Pancreas (tissue), 10 donors: ENCODE results near the gene CD63. TPM values are rescaled to one million over a fixed set of nuclear protein-coding genes. Genes with fewer than 3 reads are reported as not detected.

ENCODE experiments used
- ATAC-seq, 4 donors: fragments of 200-7000 bp; cut with Tn5 transposase; one replicate each; pipeline versions ENCODE4 v1.8.0 to v1.9.1; 2020; ENCODE audit warnings: mild to moderate bottlenecking in 4 of 4, moderate library complexity in 4 of 4
- DNase-seq, 6 donors: peaks; one replicate each; pipeline ENCODE4 v3.0.0-alpha.2; 2020
- FAIRE-seq: peaks from 2 replicates; lab custom pipeline; 2012; peaks lifted over from hg19 to GRCh38; lab: Jason Lieb, UNC
- H3K27ac ChIP-seq, 4 donors: fragments of 200-600 bp; sonication (generic); 1 replicate in 3 of 4; 2 replicates in 1 of 4; pipeline versions ENCODE4 v1.5.0 to v1.8.0; 2020
- H3K27me3 ChIP-seq, 4 donors: fragments of 200-600 bp; one replicate each; pipeline ENCODE4 v1.8.0; 2021
- H3K36me3 ChIP-seq, 3 donors: fragments of 200-600 bp; sonication (generic) in 1 of 3; one replicate each; pipeline versions ENCODE4 v1.5.0 to v1.8.0; 2020 to 2021
- H3K4me1 ChIP-seq, 3 donors: fragments of 200-600 bp; one replicate each; pipeline ENCODE4 v1.8.0; 2021
- H3K4me3 ChIP-seq, 4 donors: fragments of 200-600 bp; sonication (generic) in 2 of 4; one replicate each; pipeline versions ENCODE4 v1.5.0 to v1.8.0; 2020 to 2021
- H3K9me3 ChIP-seq, 4 donors: fragments of 200-600 bp; one replicate each; pipeline ENCODE4 v1.8.0; 2021
- WGBS, 2 donors: extraction: QIAGEN DNeasy Blood & Tissue Kit; methylation state at CpG; one replicate each; pipeline ENCODE4 v1.1.7; 2013; 5-methylcytosine and 5-hydroxymethylcytosine counted together
- intact Hi-C, 3 donors: fragments of 100-400 bp; cut with DNase I; formaldehyde crosslinking; loops; one replicate each; pipeline versions ENCODE4 v1.11.1 to v1.14.2; 2022
- polyA plus RNA-seq, 2 donors: library from polyadenylated mRNA; stranded (reverse); fragments of 200-250 nt; gene quantifications; one replicate each; pipeline ENCODE4 v1.2.3, GENCODE V29; 2013
- total RNA-seq, 6 donors: library from RNA; stranded (reverse); fragmentation: NEBNext Ultra II Directional in 4 of 6; extraction: Animal tissue kit (Norgen Biotek cat#: 25700) in 4 of 6; gene quantifications; one replicate each; pipeline versions ENCODE4 v1.2.1 to v1.2.4, GENCODE V29; 2021 to 2023
- TF ChIP-seq, protein P1 (sequence below), 4 donors: fragments of 200-600 bp; sonication (generic) in 3 of 4; IDR thresholded peaks; one replicate each; pipeline versions ENCODE4 v1.5.0 to v1.8.0; 2021; ENCODE audit warnings: antibody characterized with exemption in 4 of 4
- donor health status: healthy with polysubstance abuse.
- donor health status: DM: no; HTN: no; CAD: no; lungs with moderate emphysema.
- donor health status: DM: no; HTN: no; CAD: no.
- donor health status: control.
- donor health status: control.
- donor health status: Bipolar disorder and iron deficiency.
- donor health status: DM: yes; HTN: yes; CAD: no.
- donor health status: DM: no; HTN: no; CAD: no.
- donor health status: DM: no; HTN: no; CAD: no.
- donor health status: DM: yes; HTN: yes; CAD: no.

CD63 gene
- total and polyA plus RNA-seq, 8 donors: 433 to 717 (median 578) TPM

DNA sequence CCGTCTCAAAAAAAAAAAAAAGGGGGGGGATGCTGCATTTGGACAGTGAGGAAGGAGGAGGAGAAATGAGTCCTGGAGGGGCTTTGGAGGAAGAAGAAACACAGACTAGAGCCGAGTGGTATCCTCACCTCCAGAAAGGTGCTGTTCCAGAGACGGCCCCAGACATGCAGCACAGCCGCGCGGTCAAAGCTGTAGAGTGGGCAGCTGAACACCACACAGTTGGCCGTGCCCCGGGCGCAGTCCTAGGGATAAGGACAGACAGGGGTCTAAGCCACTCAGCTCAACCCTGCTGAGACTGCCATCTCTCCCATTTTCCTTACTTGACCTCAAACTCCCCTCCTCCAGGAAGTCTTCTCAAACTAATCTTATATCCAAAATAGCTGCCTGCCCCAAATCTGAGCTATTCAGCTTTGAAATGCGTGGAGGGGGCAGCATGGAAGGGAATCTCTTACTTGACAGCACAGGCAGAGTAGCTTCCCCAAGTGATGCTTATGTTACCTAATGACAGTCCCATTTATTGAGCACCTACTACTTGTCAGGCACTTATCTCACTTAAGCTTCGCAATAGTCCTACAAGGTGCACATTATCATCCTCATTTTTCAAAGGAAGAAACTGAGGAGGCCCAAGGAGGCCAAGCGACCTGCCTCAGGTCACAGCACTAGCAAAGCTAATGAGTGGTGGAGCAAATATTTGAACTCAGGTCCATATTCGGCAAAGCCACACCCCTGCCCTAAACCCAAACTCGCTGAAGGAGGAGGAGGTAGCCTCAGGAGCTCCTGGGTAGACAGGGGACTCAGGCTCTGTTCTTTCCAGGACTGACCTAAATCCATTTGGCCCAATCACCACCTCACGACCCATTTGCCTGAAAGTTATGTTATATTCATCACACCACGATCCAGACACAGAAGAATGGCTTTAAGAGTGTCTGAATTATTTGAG lies 39.8 kb downstream of the CD63 start:
- no peaks in the 10 kb centered on the region for H3K4me1 ChIP-seq
- H3K27ac ChIP-seq: no peak overlapping the region
- no peak overlapping the region for H3K4me3 ChIP-seq
- DNase-seq: peak in 1 of 6 donors; percentile 43
- H3K9me3 ChIP-seq: no peaks in the 10 kb centered on the region
- intact Hi-C loops: no loop called here
- ATAC-seq: no peak
- FAIRE-seq: no peak
- TF ChIP-seq, protein P1, sequence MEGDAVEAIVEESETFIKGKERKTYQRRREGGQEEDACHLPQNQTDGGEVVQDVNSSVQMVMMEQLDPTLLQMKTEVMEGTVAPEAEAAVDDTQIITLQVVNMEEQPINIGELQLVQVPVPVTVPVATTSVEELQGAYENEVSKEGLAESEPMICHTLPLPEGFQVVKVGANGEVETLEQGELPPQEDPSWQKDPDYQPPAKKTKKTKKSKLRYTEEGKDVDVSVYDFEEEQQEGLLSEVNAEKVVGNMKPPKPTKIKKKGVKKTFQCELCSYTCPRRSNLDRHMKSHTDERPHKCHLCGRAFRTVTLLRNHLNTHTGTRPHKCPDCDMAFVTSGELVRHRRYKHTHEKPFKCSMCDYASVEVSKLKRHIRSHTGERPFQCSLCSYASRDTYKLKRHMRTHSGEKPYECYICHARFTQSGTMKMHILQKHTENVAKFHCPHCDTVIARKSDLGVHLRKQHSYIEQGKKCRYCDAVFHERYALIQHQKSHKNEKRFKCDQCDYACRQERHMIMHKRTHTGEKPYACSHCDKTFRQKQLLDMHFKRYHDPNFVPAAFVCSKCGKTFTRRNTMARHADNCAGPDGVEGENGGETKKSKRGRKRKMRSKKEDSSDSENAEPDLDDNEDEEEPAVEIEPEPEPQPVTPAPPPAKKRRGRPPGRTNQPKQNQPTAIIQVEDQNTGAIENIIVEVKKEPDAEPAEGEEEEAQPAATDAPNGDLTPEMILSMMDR (IDR thresholded peaks at IDR 0.05): no peak
- WGBS, 2 donors: 85 to 90% methylated on average over 16 of the region's 16 CpGs
- no peaks in the 10 kb centered on the region for H3K27me3 ChIP-seq
- no peaks in the 10 kb centered on the region for H3K36me3 ChIP-seq

DNA sequence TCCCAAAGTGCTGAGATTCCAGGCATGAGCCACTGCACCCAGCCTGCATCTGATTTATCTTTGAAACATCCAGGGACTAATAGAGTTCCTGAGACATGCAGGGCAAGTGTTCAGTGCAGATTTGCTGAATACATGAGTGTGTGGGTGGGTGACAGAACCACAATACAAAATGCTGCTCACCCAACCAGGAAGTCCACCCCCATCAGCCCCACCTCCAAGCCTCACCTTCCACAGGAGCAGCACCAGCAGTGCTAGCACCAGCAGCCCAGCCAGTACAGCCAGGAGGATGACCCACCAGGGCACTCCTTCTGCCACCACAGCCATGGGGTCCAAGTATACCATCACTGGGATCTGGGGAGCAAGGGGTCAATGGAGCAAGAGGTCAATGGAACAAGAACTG lies 41.1 kb downstream of the CD63 start:
- H3K27me3 ChIP-seq: no peaks in the 10 kb centered on the region
- TF ChIP-seq, protein P1 (IDR thresholded peaks at IDR 0.05): no peak
- H3K36me3 ChIP-seq: no peaks in the 10 kb centered on the region
- intact Hi-C loops: no loop called here
- H3K4me3 ChIP-seq: no peak overlapping the region
- FAIRE-seq: no peak
- peak in 1 of 6 donors; percentile 26 for DNase-seq
- no peaks in the 10 kb centered on the region for H3K9me3 ChIP-seq
- H3K4me1 ChIP-seq: no peaks in the 10 kb centered on the region
- no peak for ATAC-seq
- no peak overlapping the region for H3K27ac ChIP-seq

DNA sequence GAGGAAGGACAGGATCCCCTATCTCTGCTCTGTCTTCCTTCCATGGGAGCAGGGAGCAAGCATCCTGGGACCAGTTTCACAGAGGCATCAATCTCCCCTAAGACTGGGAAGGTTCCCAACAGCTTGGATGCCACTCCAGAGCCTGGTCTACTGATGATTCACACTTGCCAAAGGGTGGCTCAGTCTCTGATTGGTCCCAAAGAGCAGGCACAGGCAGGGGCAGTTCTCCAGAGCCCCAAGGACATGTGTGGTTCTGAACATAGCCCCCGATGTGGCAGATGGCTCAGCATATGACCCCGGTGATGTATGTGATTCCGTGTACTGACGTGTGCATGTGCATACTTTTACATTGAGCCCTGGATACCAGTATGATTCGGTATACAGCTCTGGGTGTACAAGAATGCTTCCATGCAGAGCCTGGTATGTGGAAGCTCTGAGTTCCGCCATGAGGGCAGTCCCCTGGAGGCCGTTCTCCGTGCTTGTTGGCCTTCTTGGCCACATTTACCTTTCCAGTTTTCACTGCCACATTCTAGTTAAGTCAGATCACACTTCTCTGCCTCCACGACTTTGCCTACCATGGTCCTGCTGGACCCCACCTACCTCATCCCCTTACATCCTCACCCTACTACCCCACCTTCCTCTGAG lies 42.3 kb downstream of the CD63 start:
- FAIRE-seq (no peak), ATAC-seq (no peak), DNase-seq (peak in 1 of 6 donors; percentile 17)
- H3K27ac ChIP-seq: no peak overlapping the region
- H3K4me3 ChIP-seq: no peak overlapping the region
- no peaks in the 10 kb centered on the region for H3K36me3 ChIP-seq
- H3K4me1 ChIP-seq: peaks cover 0 to 6% (median 0%) of the 10 kb centered on the region in 3 donors
- intact Hi-C loops: no loop called here
- TF ChIP-seq, protein P1 (IDR thresholded peaks at IDR 0.05): no peak
- no peaks in the 10 kb centered on the region for H3K27me3 ChIP-seq
- no peaks in the 10 kb centered on the region for H3K9me3 ChIP-seq
- 79 to 84% methylated on average over 9 of the region's 9 CpGs for WGBS, 2 donors

DNA sequence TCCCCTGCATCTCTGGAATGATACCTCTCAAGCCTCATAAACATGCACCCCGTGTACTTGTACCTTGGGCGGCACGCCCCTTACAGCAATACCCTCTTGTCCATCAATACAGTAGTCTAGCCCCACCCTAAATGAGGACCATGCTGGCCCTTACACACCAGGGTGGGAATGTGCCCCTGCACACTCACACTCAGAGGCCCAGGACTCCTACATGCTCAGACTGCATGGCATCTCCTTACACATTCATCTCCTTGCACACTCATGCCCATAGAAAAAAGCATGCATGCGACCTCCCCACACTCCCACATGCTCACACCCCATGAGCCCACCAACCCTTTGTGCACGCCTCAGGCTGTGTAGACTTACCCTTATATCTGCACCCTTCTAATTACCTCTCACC lies 43.1 kb downstream of the CD63 start:
- DNase-seq: peak in 1 of 6 donors; percentile 15
- no peak for FAIRE-seq
- intact Hi-C loops: no loop called here
- peaks cover 0 to 6% (median 0%) of the 10 kb centered on the region in 3 donors for H3K4me1 ChIP-seq
- H3K4me3 ChIP-seq: no peak overlapping the region
- no peaks in the 10 kb centered on the region for H3K27me3 ChIP-seq
- TF ChIP-seq, protein P1 (IDR thresholded peaks at IDR 0.05): no peak
- WGBS, 2 donors: 84 to 92% methylated on average over 5 of the region's 5 CpGs
- H3K9me3 ChIP-seq: no peaks in the 10 kb centered on the region
- H3K27ac ChIP-seq: no peak overlapping the region
- ATAC-seq: no peak
- H3K36me3 ChIP-seq: no peaks in the 10 kb centered on the region
